Fibroblast of skin of left quadriceps (primary cell): ENCODE results near the gene PLA2G2A.
A peak's percentile ranks its signal among the peaks of the same experiment; 100 is the strongest.
"Not testable (repeated sequence)": the region's sequence is repeated elsewhere in the genome, so short reads cannot be mapped to it uniquely, and the experiment has no call there.

Experiments
- DNase-seq, 2 experiments: peaks; one replicate each; pipeline ENCODE4 v3.0.0-alpha.2; 2013; ENCODE audit warnings: low read depth in 2 of 2

PLA2G2A gene

DNA sequence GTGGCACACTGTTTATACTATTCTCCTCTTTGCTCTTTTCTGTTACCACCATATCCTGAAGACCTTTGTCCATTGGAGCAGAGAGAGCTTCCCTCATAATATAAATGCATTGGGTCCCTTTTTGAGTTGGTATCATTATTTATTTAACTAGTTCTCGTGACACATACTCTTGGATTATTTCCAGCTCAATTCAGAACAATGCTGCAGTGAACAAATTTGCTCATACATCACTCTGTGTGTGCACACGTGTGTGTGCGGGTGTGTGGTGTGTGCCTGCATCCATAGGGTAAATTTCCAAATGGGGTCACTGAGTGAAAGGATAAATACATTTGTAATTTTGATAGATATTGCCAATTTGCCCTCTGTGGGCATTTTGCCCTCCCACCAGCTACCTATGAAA lies 5.8 kb downstream of the PLA2G2A start:
- no peak for DNase-seq

DNA sequence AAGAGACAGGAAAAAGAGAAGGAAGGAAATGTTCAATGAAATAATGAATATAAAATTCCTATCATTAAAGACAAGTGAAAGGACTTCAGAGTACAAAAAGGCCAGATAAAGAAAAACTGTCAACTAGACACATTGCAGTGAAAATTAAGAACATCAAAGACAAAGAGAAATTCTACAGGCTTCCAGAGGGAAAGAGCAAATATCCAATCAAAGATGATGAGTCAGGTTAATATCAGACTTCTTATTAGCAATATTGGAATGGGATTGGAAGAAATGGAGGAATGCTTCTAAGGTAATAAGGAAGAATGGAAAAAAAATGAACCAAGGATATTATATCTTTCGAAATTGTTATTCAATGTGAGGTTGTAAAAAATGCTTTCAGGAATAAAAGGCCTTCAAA lies 7.8 kb downstream of the PLA2G2A start:
- DNase-seq: no peak

DNA sequence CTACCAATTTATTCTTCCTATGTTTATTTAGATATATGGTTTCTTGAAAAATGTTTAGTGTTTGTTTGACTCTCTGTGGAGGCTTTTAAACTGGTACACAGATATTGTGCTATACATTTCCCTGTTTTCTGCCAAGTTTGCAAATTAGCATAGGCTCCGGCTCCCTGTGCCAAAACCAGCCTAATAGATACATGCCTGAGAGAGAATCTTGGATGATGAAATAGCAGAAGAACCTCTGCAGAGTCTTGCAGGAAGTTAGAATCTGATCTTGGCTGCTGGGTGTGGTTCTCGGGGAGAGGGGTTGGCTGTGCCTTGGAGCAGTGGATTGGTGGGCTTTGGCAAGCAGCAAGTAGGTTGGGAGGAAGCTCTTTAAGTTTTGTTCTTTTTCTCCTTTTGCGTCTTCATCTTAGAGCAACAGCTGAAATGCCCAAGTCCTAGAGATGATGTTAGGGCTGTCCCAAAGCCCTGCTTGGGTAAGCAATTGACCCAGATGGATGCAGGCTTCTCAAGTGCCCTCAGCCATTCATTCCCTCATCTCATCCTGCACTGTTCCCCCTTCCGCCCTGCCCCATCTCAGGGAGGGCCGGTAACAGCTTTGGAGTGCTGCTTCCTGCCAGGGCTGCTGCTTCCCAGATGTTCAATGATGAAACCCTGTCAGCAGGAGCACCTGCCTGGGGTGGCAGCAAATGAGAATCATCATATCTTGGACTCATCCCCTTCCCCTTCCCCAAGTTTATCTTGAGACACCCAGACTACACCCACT lies 9.3 kb downstream of the PLA2G2A start:
- no peak for DNase-seq

DNA sequence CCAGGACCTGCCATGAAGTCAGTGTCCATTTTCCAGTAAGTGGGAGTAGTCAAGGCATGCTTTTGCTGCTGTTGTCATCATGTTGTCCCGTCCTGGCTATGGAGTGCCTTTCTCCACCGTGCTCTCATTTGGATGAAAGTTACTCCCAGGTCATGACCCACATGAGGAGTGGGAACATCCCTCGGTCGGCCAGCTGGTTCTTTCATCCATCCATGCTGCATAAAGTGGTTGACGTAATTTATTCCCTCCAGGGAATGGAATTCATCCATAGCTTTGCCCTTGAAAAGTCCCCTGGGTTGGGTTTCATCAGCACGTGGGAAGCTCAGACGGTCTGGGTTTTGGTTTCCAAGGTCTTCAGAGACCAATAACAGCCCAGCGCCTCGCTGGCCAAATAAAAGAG lies 11.6 kb downstream of the PLA2G2A start:
- no peak for DNase-seq

DNA sequence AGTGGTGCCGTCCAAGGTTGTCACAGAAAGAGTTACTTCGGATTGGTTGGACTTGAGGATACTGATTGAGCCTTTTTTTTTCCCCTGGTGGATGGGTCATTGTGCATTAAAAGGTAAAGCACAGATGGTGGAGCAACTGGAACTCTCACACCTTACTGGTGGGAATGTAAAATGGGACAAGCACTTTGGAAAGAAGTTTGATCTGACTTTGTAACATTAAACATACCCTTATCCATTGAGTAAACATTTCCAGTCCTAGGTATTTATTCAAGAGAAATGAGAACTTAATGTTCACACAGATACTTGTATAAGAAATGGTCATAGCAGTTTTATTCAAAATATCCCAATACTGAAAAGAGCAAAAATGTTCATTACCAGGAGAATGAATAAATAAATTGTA lies 14.9 kb downstream of the PLA2G2A start:
- DNase-seq: no peak

DNA sequence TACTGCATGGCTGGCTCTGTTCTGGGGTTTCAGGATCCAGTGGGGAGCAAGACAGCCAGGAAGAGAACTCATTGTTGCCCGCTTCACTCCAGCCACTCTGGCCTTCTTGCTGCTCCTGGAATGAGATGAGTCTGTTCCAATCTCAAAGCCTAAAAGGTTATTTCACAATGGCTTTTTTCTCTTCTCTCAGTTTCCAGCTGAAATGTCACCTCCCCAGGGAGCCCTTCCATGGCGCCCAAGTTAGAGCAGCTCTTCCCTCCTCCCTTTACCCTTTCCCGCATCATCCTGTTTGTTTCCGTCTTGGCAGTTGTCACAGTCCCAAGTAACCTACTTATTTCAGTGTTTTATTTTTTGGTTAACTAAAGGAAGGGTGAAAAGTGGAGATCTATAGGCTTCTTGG lies 15.8 kb downstream of the PLA2G2A start:
- no peak for DNase-seq

DNA sequence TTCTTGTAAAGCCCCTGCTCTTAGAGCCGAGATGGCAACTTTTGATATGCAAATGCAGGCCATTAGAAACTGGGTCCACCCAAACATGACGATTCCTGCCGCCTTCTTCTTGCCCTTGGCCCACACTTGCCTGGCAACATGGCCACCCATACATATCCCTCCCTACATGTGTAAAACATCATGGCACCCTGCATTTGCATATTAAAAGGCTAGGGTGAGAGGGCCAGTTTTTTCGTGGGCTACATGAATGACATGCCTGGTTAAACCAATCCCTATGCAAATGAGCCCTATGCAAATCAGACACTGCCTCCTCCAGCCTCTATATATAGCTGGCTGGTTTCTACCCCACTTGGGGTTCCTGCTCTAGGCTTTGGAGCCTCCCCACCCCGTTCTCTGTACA lies 18.8 kb downstream of the PLA2G2A start:
- DNase-seq: no peak

DNA sequence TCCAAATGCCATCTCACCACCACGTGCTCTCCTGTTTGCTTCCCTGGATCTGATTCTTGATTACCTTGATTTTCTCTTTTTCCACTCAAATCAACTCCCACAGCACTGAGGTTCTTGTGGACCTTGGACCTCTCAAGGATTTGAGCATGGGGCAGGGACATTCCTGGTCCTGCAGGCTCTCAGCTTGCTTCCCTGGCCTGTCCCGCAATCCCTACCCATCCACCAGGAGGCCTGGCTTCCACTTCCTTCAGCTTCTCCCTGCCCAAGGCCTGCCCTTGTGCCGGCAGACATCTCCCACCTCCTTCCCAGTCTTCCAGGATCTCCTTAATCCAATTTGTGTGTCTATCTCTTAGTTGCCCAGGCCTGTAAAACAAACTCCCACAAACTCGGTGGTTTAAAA lies 21.6 kb downstream of the PLA2G2A start:
- no peak for DNase-seq

DNA sequence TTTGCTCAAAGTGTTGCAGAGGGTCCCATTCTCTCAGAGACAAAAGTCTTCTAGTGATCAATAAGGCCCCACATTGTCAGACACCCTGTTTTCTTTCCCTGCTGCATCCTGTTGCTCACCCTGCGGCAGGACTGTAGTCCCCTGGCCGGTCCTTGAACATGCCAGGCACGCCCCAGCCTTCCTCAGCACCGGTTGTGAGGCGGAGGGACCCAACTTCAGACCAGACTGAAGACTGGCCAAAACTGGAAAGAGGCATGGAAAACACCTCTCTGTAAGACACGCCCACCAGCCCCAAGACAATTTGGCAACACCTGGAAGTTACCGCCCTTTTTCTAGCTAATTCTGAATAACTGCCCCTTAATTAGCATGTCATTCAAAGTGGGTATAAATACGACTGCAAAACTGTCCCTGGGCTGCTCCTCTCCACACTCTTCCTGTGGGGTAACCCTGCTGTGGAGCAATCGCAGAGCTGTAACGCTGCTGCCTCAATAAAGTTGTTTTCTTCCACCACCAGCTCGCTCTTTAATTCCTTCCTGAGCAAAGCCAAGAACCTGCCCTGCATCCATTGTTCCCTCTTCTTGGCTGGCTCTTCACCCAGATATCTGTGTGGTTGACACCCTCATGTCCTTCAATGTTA lies 23.8 kb downstream of the PLA2G2A start:
- DNase-seq: no peak

DNA sequence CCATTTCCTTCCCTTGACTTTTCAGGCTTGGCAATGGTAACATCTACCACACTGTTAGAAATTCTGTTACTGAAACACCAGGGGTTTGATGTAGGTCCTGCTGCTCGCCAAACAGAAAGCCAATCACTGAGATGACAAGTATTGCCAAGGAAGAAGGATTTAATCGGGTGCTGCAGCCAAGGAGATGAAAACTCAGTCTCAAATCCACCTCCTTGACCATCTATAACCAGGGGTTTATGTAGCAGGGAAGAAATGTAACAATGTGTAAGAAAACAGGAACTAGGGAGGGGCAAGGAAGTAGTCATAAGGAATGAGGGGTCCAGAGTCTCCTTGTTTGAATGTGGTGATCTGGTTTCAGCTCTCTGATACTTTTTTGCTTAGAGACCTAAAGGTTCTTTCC lies 25.4 kb downstream of the PLA2G2A start:
- DNase-seq: no peak

DNA sequence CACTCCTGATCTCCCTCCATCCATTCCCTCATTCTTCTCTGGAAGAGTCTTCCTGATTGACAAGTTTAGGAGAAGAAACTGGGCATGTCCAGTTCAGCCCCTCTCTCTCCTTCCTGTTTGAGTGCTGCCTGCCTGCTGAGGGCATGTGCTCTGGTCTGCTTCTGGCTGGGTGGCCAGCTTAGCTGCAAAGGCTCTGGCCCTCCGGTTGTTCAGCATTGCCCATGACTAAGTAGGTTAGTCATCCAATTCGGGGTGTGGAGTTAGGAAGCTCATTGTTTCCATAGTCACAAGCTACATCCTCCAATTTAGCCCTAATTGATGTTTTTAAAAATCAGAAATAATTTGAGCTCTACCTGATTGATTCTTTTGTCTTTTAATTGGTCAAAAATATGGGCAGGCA lies 30.4 kb downstream of the PLA2G2A start:
- DNase-seq: peak; percentile 5 to 13

DNA sequence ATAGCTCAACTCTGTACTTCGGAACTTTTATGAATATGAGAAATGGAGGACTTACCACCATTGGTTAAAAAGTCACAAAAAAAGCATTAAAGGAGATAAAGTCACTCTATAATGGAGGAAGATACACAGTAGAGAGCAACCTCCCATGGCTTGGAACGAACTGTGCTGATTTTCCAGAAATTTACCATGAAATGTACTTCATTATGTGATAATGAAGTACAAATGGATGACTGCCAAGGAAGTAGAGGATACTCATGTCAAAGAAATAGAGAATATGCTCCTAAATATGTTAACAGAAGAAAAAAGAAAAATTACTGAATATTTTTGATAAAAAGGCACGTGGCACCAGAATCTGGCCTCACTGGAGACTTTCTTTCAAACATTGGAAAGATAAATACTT lies 32.4 kb downstream of the PLA2G2A start:
- no peak for DNase-seq

DNA sequence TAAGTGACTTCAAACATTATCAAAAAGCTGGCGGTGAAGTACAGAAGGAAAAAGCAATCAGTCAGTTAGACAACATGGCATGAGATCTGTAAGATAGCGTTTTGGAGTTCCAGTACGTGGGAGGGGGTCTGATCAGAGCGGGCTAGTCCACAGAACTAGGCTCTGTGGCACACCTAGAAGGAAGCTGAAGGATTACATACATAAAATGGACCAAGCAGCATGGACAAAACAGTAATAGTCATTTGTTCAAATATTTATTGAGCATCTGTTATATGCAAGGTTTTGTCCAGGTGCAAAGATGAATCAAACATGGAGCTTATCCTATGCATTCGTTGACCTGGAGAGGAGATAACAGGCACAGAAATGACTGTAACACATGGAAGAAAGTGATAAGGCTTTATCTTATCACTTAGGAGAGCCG lies 33.1 kb downstream of the PLA2G2A start:
- DNase-seq: no peak

DNA sequence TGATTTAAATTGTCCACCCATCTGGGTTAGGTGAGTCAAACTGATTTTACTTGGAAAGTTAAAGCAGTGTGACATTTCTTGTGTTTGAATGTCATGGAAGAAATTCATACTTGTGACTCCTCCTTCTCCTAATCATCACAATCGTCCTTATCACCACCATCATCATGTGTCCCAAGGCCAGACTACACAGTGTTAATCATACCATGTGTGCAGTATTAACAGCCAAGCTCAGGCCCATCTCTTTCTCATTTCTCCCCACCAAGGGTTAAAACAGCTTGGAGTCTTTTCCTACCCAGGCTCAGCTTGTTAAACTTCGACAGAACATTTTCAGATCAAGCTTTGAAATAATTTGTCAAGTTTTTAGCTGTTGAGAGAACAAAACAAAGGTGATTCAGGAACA lies 33.5 kb downstream of the PLA2G2A start:
- DNase-seq: no peak

DNA sequence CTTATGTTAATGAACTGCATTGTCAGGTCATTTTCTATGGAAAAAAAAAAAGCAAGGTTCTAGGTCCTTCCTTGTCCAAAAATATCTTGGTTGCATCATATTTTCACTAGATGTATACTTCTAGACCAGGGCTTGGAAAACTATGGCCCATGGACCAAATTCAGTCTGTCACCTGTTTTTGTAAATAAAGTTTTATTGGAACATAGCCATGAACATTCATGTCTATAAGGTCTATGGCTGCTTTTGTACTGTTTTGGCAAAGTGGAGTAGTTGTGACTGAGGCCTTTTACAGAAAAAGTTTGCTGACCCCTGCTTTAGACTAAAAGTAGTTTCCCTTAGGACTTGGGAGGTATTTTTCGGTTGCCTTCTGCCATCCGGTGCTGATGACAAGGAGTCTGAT lies 36.8 kb downstream of the PLA2G2A start:
- no peak for DNase-seq

DNA sequence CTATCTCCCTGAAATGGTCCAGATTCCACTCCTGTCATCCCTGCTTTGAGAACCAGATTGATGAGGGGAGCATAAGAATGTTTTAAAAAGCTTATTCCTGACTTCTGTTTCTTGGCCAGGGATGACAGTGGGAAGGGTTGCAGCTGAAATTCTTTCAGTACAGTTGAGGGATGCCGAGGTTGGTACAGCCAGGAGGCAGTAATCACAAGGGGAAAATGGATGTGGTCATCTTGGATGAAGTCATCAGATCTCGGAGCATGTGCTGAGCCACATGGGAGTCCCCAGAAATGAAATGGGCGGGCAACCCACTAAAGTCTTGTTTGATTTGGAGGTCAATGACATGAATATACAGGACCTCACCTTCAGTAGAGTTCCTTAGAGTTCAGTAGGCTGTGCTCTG lies 37.3 kb downstream of the PLA2G2A start:
- DNase-seq: no peak

DNA sequence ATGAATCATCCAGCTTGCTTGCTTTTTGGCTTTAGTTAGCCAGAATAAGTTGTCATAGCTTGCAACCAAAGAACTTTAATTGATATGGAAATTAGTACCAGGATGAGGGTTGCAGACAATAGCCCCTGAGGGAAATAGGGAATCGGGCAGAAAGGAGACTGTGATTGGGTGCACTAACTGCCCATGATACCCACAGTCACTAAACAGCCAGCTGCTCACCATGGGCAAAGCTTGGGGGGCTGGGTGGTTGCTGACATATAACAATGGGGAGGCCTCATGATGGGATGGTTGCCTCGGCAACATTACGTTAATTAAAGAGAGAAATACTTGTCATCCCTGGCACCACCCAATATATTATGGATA lies 38.2 kb downstream of the PLA2G2A start:
- no peak for DNase-seq

DNA sequence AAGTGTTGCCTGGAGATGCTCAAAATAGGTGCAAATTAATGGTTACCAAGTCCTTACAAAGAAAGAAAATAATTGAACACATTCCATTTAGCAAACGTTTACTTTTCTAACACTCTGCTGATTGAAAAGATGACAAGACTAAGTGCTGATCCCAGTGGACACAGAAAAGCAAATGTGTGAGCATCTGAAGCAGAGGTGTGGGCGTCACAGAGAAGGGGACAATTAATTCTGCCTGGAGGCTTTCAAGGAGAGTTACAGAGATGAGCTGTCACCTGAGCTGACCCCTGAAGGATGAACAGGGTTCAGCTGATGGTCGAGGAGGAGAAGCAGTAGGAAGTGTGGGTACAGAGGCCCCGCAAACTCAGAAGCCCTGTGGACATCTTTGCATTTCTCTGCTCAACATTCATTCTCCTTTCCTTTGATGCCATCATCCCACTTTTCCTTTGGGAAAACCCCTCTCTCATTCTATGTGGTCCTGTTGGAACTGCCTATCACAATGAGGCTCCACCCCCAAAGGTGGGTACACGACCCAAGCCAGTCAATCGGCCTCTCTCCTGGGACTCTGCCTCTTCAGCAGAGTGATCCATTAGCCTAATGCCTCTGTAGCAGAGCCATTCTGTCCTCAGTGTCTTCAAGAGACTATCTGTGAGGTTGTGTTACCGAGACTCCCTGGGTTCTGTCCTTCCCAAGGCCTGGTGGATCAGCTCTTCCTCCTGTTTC lies 38.8 kb downstream of the PLA2G2A start:
- no peak for DNase-seq

DNA sequence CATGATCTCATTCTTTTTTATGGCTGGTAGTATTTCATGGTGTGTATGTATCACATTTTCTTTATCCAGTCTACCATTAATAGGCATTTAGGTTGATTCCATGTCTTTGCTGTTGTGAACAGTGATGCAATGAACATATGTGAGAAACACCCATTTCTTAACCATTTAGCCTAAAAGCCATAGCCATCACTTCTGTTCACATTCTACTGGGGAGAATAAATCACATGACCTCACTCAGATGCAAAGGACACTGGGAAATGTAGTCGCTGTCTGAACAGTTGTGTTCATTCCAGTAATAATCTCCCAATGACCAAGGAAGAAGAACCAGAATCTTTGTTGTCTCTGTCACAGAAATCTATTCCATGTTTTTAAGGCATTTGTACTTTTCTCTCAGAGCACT lies 40.9 kb downstream of the PLA2G2A start:
- DNase-seq: no peak

DNA sequence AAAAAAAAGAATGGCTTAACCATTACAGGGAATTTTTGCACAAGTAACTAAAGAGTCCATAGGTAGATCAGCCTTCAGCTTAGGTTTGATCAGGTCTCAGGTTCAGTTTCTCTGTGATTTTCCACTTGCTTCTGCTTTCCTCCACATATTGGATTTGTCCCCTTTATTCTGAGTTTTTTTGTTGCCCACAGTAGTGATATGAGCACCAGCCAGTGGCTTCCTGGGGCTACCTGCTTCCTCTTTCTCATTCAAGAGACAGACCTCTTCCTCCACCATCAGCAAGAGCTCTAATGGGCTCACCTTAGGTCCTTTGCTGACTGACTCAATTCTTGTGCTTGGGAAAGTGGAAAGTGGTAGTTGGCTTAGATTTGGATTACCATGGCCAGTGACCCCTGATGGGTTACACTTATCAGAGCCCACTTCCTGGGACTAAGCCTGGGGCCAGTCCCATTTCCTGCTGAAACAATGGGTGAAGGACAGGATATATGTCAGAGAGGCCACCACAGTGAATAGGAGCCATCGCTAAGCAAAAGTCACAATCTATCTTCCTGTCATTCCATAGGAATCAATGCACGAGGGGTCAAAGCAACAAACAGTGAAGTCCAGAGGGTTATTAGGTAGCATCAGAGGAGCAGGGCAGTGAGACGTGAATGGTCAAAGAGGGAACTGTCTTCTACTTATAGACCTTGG lies 43.2 kb downstream of the PLA2G2A start:
- no peak for DNase-seq

DNA sequence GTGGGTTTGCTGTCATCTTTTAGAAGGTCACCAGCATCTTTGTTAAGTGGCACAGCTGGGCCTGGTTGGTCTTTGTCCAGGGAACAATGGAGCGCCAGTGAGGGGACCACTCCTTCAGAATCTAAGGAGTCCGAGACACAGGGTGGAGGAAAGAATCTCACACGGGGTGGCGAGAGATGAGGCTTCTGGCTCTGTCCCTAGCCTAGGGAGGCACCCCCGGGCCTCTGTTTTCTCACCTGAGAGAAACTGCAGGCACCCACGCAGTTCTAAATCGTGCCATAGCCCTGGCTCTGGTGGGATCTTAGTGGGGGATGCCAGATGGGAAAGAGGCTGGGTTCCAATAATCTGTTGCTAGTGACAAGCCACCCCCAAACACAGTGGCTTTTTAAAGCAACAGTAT lies 45.1 kb downstream of the PLA2G2A start:
- DNase-seq: no peak

DNA sequence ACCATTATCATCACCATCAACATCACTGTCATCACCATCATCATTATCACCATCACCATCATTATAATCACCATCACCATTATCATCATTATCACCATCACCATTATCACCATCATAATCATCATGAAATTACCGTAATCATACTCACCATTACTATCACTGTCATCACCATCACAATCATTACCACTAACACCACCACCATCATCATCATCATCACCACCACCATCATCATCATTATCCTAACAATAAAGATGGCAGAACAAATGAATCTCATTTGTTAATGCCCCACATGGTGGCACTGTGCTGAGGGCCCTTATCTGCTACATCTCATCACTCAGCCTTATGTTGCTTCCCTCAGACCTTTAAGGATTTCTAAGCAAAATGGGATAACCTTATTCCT lies 46.6 kb downstream of the PLA2G2A start:
- DNase-seq: no peak

DNA sequence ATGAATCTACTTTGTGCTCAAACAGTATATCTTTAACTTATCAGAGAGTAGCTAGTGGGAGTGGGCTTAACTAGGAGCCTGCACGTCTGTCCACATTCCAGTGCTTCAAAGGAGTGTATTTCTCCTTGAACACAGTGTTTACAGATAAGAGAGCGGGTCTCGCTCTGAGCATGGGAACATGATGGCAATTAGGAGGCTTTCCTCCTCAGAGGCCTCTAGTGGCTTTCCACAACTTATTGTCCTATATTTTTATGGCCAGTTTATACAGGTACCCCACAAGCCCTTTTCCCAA lies 52.3 kb downstream of the PLA2G2A start:
- not testable (repeated sequence) for DNase-seq
